HG02623 (cell line): Measurements from ENCODE around the gene CYP27B1.
"Not testable (repeated sequence)": the region's sequence is repeated elsewhere in the genome, so short reads cannot be mapped to it uniquely, and the experiment has no call there.

Source experiments
- ATAC-seq: cut with Tn5 transposase; IDR thresholded peaks from one replicate; pipeline ENCODE4 v1.9.1; 2021; ENCODE audit warnings: moderate library complexity; ENCODE audit not compliant: unreplicated experiment

CYP27B1 gene

DNA sequence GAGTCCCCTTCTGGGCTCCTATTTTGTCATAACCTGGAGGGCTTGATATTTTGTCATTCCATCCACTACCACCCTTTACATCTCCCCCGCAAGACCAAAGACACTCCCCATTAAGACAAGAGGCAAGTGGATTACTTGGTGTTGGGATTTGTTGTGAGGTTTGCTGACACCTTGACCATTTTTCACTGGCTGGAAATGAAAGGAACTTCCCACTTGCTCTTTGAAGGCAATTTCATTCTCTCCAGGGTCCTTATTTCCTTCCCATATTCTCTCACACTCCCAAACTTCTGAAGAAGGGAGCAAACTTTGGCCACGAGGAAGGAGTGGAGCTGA, 43.3 kb downstream of the CYP27B1 start:
- ATAC-seq = no peak

DNA sequence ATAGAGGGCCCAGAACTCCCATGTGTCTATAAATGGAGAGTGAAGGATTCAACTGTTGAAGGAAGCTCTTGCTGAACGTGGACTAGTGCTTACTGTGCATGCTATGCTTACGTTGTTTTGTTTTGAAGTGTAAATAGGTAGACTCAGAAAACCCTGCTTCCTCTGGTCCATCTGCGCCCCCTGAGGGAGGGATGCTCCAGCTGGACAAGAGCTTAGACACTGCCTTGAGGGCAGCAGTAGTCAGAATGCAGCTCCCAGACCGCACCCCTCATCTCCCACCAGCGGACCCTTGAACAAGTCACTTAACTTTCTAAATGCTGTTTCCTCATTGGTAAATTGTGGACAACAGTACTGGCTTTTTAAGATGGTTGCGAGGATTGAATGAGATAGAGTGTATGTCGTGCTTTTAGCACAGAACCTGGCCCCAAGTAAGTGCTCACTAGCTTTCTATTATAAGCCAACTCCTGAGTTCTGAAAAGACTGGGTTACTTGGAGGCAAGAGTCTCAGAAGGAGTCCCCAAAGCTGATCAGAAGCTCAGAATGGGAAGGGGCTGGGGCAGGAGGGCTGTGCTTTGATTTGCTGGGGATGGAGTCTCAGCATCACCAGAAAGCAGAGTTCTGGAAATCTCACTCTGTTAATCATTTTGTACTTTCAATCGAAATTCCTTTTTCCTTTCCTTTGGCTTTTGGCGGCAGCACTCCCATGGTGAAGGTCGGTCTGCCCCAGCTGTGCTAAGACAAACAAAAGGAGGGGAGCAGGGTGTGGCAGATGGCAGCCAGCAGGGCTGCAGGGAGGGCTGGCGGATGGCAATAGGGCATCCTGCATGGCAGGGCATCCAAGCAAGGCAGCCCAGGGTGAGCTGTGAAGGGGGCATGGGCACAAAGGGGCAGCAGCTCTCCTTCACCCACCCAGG, 43.9 kb downstream of the CYP27B1 start:
- ATAC-seq = no peak

GRCh38 chr12:57721846-57722608, 44.9 kb downstream of the CYP27B1 start:
- not testable (repeated sequence) for ATAC-seq

DNA sequence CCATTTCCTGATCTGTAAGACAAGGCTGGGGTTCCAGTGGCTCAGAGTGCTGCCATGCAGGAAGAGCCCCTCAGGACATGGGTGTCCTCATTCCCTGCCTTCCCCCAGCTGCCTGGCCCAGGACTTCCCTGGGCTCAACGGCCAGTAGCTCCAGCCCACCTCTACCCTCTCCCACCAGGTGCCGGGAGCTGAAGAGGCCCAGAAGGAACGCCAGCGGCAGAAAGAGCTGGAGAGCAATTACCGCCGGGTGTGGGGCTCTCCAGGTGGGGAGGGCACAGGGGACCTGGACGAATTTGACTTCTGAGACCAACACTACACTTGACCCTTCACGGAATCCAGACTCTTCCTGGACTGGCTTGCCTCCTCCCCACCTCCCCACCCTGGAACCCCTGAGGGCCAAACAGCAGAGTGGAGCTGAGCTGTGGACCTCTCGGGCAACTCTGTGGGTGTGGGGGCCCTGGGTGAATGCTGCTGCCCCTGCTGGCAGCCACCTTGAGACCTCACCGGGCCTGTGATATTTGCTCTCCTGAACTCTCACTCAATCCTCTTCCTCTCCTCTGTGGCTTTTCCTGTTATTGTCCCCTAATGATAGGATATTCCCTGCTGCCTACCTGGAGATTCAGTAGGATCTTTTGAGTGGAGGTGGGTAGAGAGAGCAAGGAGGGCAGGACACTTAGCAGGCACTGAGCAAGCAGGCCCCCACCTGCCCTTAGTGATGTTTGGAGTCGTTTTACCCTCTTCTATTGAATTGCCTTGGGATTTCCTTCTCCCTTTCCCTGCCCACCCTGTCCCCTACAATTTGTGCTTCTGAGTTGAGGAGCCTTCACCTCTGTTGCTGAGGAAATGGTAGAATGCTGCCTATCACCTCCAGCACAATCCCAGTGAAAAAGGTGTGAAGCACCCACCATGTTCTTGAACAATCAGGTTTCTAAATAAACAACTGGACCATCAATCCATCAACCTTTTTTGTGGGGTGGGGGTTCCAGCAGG, 46.0 kb downstream of the CYP27B1 start:
- ATAC-seq = no peak

- no peak for ATAC-seq
Observed at GRCh38 chr12:57719777-57720605, 46.9 kb downstream of the CYP27B1 start.

- no peak for ATAC-seq
Observed at GRCh38 chr12:57718641-57719528, 48.0 kb downstream of the CYP27B1 start.

GRCh38 chr12:57717846-57718640, 48.8 kb downstream of the CYP27B1 start:
- no peak for ATAC-seq

DNA sequence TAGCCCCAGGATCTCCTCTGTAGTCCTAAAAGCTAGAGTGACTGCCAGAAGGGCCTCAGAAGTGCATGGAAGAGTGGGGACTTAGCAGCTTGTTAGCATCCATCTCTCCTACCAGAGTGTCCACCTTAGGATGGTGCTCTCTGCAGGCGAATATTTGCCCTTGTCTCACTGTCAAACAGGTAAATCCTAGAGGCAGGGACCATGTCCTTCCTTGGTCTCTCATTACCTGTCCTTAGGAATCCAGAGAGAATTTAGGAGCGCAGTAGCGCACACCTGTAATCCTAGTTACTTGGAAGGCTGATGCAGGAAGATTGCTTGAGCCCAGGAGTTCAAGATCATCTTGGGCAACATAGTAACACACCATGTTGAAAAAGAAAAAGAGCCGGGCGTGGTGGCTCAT, 49.7 kb downstream of the CYP27B1 start:
- ATAC-seq = no peak

DNA sequence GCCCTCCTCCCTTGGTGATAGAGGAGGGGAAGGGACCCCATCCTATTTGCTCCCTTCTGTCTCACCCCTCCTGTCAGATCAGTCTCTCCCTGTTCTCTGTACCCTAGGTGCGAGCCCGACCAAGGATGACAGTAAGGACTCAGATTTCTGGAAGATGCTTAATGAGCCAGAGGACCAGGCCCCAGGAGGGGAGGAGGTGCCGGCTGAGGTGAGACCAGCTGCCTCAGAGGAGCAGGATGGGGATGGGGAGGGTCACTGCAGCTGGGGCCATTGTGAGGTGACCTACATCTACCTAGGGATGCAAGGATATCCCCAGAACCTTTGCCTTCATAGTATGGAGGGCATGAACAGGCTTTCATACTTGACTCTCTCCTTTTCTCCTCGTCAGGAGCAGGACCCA, 50.6 kb downstream of the CYP27B1 start:
- no peak for ATAC-seq

- no peak for ATAC-seq
Observed at GRCh38 chr12:57715786-57716185, 51.1 kb downstream of the CYP27B1 start.

DNA sequence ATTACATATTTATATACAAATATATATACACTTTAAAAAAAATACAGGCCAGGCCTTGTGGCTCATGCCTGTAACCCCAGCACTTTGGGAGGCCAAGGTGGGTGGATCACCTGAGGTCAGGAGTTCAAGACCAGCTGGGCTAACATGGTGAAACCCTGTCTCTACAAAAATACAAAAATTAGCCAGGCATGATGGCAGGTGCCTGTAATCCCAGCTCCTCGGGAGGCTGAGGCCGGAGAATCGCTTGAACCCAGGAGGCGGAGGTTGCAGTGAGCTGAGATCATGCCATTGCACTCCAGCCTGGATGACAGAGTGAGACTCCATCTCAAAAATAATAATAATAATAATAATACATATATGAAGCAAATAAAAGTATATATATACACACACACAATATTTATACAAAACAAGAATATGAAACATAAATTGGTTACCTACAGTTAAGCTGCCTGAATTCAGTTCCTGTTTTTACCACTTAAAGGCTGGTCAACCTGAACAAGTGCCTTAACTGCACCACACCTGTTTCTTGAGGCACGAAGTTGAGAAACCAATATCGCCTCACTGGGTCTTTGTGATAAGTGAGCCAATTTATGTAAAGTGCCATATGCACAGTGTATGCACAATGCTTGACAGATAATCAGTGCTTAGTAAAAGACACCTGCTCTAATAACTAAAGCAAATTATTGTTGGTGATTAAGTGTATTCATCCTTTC, 51.7 kb downstream of the CYP27B1 start:
- ATAC-seq = not testable (repeated sequence)

- ATAC-seq = no peak
Observed at GRCh38 chr12:57713209-57713608, 53.7 kb downstream of the CYP27B1 start.

DNA sequence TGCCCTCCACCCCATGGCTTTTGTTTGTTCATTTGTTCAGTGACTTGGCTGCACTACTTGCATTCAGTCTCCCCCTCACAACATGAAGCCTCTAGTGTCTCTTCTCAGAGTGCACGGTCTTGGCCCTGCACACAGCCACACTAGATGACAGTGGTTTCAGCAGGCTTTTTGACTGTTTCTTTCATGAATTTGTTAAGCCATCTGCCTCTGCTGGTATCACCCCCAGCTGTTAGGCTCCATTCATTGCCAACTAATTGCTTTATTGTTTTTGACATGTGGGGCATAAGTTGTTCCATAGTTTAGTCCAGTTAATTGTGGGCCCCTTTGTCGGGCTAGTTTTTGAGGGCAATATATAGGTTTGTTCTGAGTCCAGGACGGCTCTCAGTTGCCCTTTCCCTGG, 54.2 kb downstream of the CYP27B1 start:
- no peak for ATAC-seq
